MM.1S (cell line): ENCODE measurements around the gene IL1RAP.

Source experiments
- DNase-seq: peaks from one replicate; pipeline ENCODE4 v3.0.0-alpha.2; 2015
- H2AFZ ChIP-seq: fragments of 300-600 bp; sonication (generic); 2 replicates; pipeline ENCODE4 v1.6.0; 2016; ENCODE audit warnings: antibody characterized with exemption, low read length
- H3F3A ChIP-seq: fragments of 300-600 bp; sonication (generic); 2 replicates; pipeline ENCODE4 v1.6.1; 2016; ENCODE audit warnings: mild to moderate bottlenecking, antibody characterized with exemption, low read length, moderate library complexity, mixed read lengths; ENCODE audit not compliant: insufficient read depth
- H3K27ac ChIP-seq: fragments of 300-600 bp; sonication (generic); 2 replicates; pipeline ENCODE4 v1.5.1; 2016; ENCODE audit warnings: mild to moderate bottlenecking, low read length
- H3K27me3 ChIP-seq: fragments of 300-600 bp; sonication (generic); replicated peaks from 2 replicates; pipeline ENCODE4 v1.6.0; 2016; ENCODE audit warnings: low read length; ENCODE audit not compliant: insufficient read depth
- H3K36me3 ChIP-seq: fragments of 300-600 bp; sonication (generic); replicated peaks from 2 replicates; pipeline ENCODE4 v1.6.1; 2016; ENCODE audit warnings: mild to moderate bottlenecking, low read length, mixed read lengths; ENCODE audit not compliant: insufficient read depth
- H3K4me1 ChIP-seq: fragments of 300-600 bp; sonication (generic); 2 replicates; pipeline ENCODE4 v1.6.1; 2016; ENCODE audit warnings: low read length, mixed read lengths
- H3K4me2 ChIP-seq: fragments of 300-600 bp; sonication (generic); 2 replicates; pipeline ENCODE4 v1.6.0; 2016; ENCODE audit warnings: low read depth, low read length
- H3K4me3 ChIP-seq: fragments of 300-600 bp; sonication (generic); 2 replicates; pipeline ENCODE4 v1.5.1; 2016; ENCODE audit warnings: low read length, mixed read lengths
- H3K79me2 ChIP-seq: fragments of 300-600 bp; sonication (generic); 2 replicates; pipeline ENCODE4 v1.6.1; 2016; ENCODE audit warnings: mixed run types, low read length, mixed read lengths
- H3K9ac ChIP-seq: fragments of 300-600 bp; sonication (generic); 2 replicates; pipeline ENCODE4 v1.6.1; 2016; ENCODE audit warnings: low read length, mixed read lengths
- H3K9me2 ChIP-seq: fragments of 300-600 bp; sonication (generic); replicated peaks from 2 replicates; pipeline ENCODE4 v1.6.1; 2016; ENCODE audit warnings: mild to moderate bottlenecking, low read length, mixed read lengths; ENCODE audit not compliant: insufficient read depth
- H3K9me3 ChIP-seq: fragments of 300-600 bp; sonication (generic); replicated peaks from 2 replicates; pipeline ENCODE4 v1.6.1; 2016; ENCODE audit warnings: mild to moderate bottlenecking, low read length, mixed read lengths; ENCODE audit not compliant: insufficient read depth
- H4K20me1 ChIP-seq: fragments of 300-600 bp; sonication (generic); 2 replicates; pipeline ENCODE4 v1.6.1; 2016; ENCODE audit warnings: mild to moderate bottlenecking, low read length, moderate library complexity, mixed read lengths; ENCODE audit not compliant: insufficient read depth
- EZH2 ChIP-seq: fragments of 300-600 bp; sonication (generic); optimal IDR thresholded peaks from 2 replicates; pipeline ENCODE3; 2017; ENCODE audit warnings: low read depth, mild to moderate bottlenecking, antibody characterized with exemption, low read length, mixed read lengths
- EZH2phosphoT487 ChIP-seq: fragments of 300-600 bp; sonication (generic); IDR thresholded peaks from 2 replicates; pipeline ENCODE4 v1.6.1; 2018; ENCODE audit warnings: antibody characterized with exemption, low read length
- TF ChIP-seq, protein P1 (sequence below): fragments of 300-600 bp; sonication (generic); IDR thresholded peaks from 2 replicates; pipeline ENCODE4 v1.5.1; 2016; ENCODE audit warnings: antibody characterized with exemption, low read length, mixed read lengths

The IL1RAP gene

DNA sequence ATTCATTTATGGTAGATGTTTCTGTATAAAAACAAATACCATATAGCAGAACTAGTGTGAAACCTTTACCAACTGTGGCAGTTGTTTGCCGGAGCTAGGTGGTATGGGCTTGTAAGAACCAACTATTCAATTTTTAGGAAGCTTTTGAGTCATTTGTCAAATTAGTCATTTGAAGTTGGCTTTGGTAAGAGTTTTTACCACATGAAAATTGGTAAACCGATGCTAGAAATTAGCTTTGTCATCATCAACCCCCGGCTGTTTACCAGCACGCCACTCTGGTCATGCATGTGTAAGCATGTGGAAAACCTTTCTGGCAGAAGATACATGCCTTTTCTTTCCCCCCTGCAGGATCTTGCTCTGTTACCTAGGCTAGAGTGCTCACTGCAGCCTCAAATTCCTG, 63.3 kb downstream of the IL1RAP start:
- H3K4me2 ChIP-seq = no peak overlapping the region
- TF ChIP-seq, protein P1, sequence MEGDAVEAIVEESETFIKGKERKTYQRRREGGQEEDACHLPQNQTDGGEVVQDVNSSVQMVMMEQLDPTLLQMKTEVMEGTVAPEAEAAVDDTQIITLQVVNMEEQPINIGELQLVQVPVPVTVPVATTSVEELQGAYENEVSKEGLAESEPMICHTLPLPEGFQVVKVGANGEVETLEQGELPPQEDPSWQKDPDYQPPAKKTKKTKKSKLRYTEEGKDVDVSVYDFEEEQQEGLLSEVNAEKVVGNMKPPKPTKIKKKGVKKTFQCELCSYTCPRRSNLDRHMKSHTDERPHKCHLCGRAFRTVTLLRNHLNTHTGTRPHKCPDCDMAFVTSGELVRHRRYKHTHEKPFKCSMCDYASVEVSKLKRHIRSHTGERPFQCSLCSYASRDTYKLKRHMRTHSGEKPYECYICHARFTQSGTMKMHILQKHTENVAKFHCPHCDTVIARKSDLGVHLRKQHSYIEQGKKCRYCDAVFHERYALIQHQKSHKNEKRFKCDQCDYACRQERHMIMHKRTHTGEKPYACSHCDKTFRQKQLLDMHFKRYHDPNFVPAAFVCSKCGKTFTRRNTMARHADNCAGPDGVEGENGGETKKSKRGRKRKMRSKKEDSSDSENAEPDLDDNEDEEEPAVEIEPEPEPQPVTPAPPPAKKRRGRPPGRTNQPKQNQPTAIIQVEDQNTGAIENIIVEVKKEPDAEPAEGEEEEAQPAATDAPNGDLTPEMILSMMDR = no peak
- TF ChIP-seq EZH2 (no peak), EZH2phosphoT487 (no peak)
- no peak for DNase-seq
- H3K9ac ChIP-seq = no peak overlapping the region
- no peaks in the 10 kb centered on the region for H3K36me3 ChIP-seq
- no peaks in the 10 kb centered on the region for H3K27me3 ChIP-seq
- H3K79me2 ChIP-seq = no peaks in the 10 kb centered on the region
- no peak overlapping the region for H2AFZ ChIP-seq
- no peaks in the 10 kb centered on the region for H3K9me2 ChIP-seq
- H4K20me1 ChIP-seq = no peaks in the 10 kb centered on the region
- no peaks in the 10 kb centered on the region for H3F3A ChIP-seq
- H3K9me3 ChIP-seq = no peaks in the 10 kb centered on the region
- H3K4me3 ChIP-seq = no peak overlapping the region
- no peaks in the 10 kb centered on the region for H3K4me1 ChIP-seq
- no peak overlapping the region for H3K27ac ChIP-seq

DNA sequence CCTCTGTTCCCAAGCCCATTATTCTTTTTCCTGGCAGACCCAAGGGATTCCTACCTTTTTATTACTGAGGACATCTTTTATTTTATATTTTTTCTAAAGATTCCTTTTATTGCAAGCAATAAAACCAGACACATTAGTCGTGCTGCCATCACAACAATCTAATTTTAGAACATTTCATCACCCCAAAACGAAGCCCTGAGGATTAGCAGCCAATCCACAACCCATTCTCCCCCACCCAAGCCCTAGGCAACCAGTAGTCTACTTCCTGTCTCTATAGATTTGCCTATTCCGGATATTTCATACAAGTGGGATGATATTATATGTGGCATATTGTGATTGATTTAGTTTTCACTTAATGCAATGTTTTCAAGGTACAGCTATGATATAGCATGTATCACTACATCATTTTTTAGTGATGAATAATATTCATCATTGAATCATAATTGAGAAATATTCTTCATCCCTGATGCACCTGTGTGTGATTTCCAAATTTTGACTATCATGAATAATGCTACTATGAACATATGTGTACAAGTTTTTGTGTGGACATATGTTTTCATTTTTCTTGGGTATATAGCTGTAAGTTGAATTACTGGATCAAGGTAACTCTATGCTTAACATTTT, 65.7 kb downstream of the IL1RAP start:
- H3K27me3 ChIP-seq = no peaks in the 10 kb centered on the region
- DNase-seq = no peak
- H4K20me1 ChIP-seq = no peaks in the 10 kb centered on the region
- H3K4me1 ChIP-seq = no peaks in the 10 kb centered on the region
- no peaks in the 10 kb centered on the region for H3F3A ChIP-seq
- H3K9me3 ChIP-seq = no peaks in the 10 kb centered on the region
- H2AFZ ChIP-seq = no peak overlapping the region
- no peaks in the 10 kb centered on the region for H3K79me2 ChIP-seq
- H3K36me3 ChIP-seq = no peaks in the 10 kb centered on the region
- H3K27ac ChIP-seq = no peak overlapping the region
- no peak for TF ChIP-seq EZH2phosphoT487
- H3K9ac ChIP-seq = no peak overlapping the region
- H3K9me2 ChIP-seq = no peaks in the 10 kb centered on the region
- no peak overlapping the region for H3K4me3 ChIP-seq
- H3K4me2 ChIP-seq = no peak overlapping the region

DNA sequence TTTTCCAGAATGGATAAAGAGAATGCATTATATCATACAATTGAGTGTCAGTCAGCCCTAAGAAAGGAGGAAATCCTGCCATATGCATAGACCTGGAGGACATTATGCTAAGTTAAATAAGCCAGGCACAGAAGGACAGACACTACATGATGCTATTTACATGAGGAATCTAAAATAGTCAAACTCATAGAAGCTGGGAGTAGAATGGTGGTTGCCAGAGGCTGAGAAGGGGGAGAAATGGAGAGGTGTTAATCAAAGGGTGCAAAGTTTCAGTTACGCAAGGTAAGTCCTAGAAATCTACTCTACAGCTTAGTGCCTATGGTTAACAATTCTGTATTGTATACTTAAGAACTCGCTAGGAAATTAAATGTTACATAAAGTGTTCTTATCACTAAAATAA, 66.5 kb downstream of the IL1RAP start:
- Histone ChIP-seq H3K4me1 (no peaks in the 10 kb centered on the region), H3K79me2 (no peaks in the 10 kb centered on the region), H3K9me2 (no peaks in the 10 kb centered on the region), H3K27ac (no peak overlapping the region), H3K4me2 (no peak overlapping the region), H3K36me3 (no peaks in the 10 kb centered on the region), H3K9me3 (no peaks in the 10 kb centered on the region), H4K20me1 (no peaks in the 10 kb centered on the region), H3K27me3 (no peaks in the 10 kb centered on the region), H3K9ac (no peak overlapping the region), H3F3A (no peaks in the 10 kb centered on the region), H3K4me3 (no peak overlapping the region), H2AFZ (no peak overlapping the region)
- TF ChIP-seq EZH2 = no peak
- no peak for TF ChIP-seq EZH2phosphoT487
- TF ChIP-seq, protein P1 = no peak
- no peak for DNase-seq

DNA sequence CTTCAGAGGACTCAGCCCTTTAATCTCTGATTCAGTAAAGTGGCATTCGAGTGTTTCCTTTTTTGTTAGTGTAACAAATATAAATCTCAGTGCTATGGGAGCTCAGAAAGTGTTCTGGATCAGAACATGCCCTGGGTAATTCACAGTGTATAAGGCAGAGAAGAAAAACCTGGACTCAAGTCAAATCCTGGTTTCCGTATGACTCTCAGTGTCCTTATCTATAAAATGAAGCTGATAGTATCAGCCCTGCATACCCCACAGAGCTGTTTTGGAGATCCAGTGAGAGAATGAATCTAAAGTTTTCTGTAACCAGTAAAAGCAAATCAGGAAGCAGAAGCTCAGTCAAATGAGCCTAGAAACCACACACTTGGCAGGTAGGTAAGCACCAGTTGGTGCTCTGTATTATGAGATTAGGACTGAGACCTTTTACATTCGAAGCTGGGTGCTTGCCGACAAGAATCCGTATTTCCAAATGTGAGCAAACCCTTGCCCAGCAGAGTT, 67.2 kb downstream of the IL1RAP start:
- Histone ChIP-seq H3K36me3 (no peaks in the 10 kb centered on the region), H2AFZ (no peak overlapping the region), H3K4me2 (no peak overlapping the region)

More for the DNA sequence above, 67.2 kb downstream of the IL1RAP start:
- no peak overlapping the region for H3K9ac ChIP-seq
- H3K9me2 ChIP-seq = no peaks in the 10 kb centered on the region
- H4K20me1 ChIP-seq = no peaks in the 10 kb centered on the region
- H3K27ac ChIP-seq = no peak overlapping the region
- H3K4me3 ChIP-seq = no peak overlapping the region
- no peaks in the 10 kb centered on the region for H3K4me1 ChIP-seq
- DNase-seq = no peak
- H3F3A ChIP-seq = no peaks in the 10 kb centered on the region
- H3K79me2 ChIP-seq = no peaks in the 10 kb centered on the region
- H3K9me3 ChIP-seq = no peaks in the 10 kb centered on the region
- H3K27me3 ChIP-seq = no peaks in the 10 kb centered on the region
- TF ChIP-seq EZH2 = no peak
- TF ChIP-seq, protein P1 = no peak
- TF ChIP-seq EZH2phosphoT487 = no peak
